ENCODE measurements around the gene CMSS1. TPM values are rescaled to one million over a fixed set of nuclear protein-coding genes. Genes with fewer than 3 reads are reported as not detected.

The CMSS1 gene
- total and polyA plus RNA-seq, 3 donors from 2014 or later, result 24.6 to 47.9 (median 24.9) TPM

DNA sequence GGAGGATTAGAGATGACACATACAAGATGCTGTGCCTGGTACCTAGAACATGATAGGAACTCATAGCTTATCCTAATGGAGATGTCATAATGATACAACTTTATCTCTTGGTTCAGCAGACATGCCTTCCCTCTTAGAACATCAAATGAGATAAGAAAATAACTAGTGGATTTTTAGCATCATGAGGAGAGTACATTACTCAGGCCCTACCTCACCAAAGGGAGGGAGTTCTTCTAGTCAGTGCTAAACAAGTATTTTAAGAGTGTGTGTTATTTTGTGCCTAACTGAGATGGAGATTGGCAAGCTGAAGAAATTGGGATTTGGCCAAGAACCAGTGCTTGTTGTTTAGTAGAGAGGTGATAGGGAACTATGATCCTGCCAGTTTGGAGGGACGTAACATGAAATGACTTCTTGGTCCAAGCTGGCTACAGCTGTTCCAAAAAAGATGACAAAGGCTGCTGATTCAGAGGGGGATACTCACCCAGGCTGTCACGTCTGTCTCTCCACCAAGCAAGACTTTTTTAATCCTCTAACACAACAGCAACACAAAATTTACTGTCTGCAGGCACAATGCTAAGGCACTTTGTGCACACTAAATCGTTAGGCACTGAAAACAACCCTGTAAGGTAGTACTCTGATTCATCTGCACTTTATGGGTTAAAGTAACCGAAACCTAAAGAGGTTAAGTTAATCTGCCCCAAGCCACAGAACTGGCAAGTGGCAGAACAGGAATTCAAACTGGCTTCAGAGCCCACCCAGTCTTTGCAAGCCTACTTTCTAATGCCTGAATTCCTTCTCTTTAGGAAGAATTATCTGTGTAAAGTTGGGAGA, 126.5 kb downstream of the CMSS1 start:
- intact Hi-C loops (cut with DNase I; ENCODE audit: low total_unique reads), result no loop called here
- no peaks in the 10 kb centered on the region for H3K36me3 ChIP-seq (ENCODE audit: low read depth, missing control alignments)
- H3K4me3 ChIP-seq, result no peak overlapping the region
- no peak for DNase-seq
- H3K27me3 ChIP-seq, result no peaks in the 10 kb centered on the region
- H3K9me3 ChIP-seq, result no peaks in the 10 kb centered on the region
- WGBS, 2 donors, result 68% methylated on average over 4 of the region's 4 CpGs
- TF ChIP-seq, protein P1, sequence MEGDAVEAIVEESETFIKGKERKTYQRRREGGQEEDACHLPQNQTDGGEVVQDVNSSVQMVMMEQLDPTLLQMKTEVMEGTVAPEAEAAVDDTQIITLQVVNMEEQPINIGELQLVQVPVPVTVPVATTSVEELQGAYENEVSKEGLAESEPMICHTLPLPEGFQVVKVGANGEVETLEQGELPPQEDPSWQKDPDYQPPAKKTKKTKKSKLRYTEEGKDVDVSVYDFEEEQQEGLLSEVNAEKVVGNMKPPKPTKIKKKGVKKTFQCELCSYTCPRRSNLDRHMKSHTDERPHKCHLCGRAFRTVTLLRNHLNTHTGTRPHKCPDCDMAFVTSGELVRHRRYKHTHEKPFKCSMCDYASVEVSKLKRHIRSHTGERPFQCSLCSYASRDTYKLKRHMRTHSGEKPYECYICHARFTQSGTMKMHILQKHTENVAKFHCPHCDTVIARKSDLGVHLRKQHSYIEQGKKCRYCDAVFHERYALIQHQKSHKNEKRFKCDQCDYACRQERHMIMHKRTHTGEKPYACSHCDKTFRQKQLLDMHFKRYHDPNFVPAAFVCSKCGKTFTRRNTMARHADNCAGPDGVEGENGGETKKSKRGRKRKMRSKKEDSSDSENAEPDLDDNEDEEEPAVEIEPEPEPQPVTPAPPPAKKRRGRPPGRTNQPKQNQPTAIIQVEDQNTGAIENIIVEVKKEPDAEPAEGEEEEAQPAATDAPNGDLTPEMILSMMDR (IDR thresholded peaks at IDR 0.05), result no peak
- no peak overlapping the region for H3K27ac ChIP-seq
- peaks cover 13% of the 10 kb centered on the region for H3K4me1 ChIP-seq

DNA sequence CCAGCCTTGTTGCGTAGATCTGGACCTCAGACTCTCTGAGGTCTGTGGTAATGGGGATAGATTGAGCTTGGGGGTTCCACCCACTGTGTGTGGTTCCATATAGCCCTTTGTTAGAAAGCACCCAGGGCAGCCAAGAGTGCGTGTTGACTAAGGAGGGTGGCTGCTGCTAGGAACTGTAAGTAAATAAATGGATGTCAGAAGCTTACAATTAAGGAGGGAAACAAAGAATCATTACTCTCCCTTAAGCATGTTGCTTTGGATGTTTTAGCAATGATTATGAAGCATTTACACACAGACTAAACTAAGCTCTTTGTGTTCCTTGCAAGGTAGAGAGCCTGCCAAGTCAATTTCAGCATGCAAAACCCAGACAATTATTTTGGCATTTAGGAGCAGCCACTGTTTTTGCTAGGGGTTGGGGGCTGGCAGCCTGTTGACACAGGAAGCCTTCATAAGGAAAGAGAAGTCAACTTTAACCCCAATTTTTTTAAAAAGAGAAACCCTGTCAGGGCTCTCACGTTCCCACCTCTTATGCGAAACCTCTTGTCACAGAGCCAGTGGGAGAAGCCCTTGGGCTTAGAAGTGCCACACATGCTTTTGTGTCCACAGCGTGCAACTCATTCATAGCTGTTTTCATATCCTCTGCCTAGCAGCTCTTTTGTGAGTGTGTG, 127.8 kb downstream of the CMSS1 start:
- H3K4me1 ChIP-seq, result peaks cover 13% of the 10 kb centered on the region
- DNase-seq, result no peak
- intact Hi-C loops (cut with DNase I; ENCODE audit: low total_unique reads), result no loop called here

DNA sequence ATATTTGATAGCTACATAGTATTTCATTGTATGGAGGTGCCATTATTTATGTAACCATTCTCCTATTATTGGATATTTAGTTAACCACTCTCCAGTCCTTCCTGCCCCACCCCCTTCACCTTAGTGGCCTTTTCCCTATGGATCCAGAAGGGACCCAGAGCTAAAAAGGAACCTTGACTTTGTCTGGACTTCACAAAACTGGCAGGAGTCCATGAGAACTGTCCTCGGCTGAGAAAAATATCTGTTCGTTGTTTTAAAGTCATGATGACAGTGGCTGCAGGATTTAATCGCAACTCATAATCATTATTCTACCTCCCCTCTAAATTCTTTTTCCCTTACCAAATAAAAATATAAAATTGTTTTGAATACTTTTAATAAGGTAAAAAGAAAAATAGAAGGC, 129.7 kb downstream of the CMSS1 start:
- Histone ChIP-seq H3K4me1 (peaks cover 13% of the 10 kb centered on the region), H3K9me3 (no peaks in the 10 kb centered on the region), H3K4me3 (no peak overlapping the region), H3K27ac (no peak overlapping the region), H3K27me3 (no peaks in the 10 kb centered on the region), H3K36me3 (ENCODE audit: low read depth, missing control alignments) (no peaks in the 10 kb centered on the region)
- no peak for DNase-seq
- intact Hi-C loops (cut with DNase I; ENCODE audit: low total_unique reads), result no loop called here
- WGBS, 2 donors, result 56 to 61% methylated on average over 3 of the region's 3 CpGs
- no peak for TF ChIP-seq POLR2A (IDR thresholded peaks at IDR 0.05)
- TF ChIP-seq, protein P1 (IDR thresholded peaks at IDR 0.05), result no peak

More for the DNA sequence above, 127.8 kb downstream of the CMSS1 start:
- TF ChIP-seq, protein P1 (IDR thresholded peaks at IDR 0.05), result no peak
- TF ChIP-seq POLR2A (IDR thresholded peaks at IDR 0.05), result no peak
- H3K36me3 ChIP-seq (ENCODE audit: low read depth, missing control alignments), result no peaks in the 10 kb centered on the region
- H3K9me3 ChIP-seq, result no peaks in the 10 kb centered on the region
- no peak overlapping the region for H3K4me3 ChIP-seq
- H3K27ac ChIP-seq, result no peak overlapping the region
- 41 to 51% methylated on average over 5 of the region's 5 CpGs for WGBS, 2 donors
- no peaks in the 10 kb centered on the region for H3K27me3 ChIP-seq

DNA sequence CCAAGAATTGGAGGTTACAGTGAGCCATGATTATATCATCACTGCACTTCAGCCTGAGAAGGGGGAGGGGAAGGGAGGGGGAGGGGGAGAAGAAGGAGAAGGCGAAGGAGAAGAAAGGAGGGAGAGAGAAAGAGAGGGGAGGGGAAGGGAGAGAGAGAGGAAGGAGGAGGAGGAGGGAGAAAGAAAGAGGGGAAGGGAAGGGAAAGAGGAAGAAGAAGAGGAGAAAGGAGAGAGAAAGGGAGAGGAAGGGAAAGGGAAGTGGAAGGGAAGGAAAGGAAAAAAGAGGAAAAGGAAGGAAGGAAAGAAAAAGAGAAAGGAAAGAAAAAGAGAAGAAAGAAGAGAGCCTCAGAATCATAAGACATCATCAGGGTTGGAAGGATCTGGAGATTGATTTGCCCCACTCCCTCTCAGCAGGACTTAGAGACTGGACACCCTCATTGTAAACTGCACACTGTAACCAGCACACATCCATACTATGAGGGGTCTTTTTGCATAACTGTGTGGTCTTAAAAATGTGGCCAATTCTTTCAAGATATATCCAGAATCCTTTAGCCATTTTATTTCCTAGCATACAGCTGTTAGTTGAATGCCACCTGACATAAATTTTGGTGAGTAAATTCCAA, 130.9 kb downstream of the CMSS1 start:
- WGBS, 2 donors, result 94 to 96% methylated on average over 1 of the region's 1 CpG
- H3K27ac ChIP-seq, result no peak overlapping the region
- DNase-seq, result no peak
- intact Hi-C loops (cut with DNase I; ENCODE audit: low total_unique reads), result no loop called here
- TF ChIP-seq POLR2A (IDR thresholded peaks at IDR 0.05), result no peak
- TF ChIP-seq, protein P1 (IDR thresholded peaks at IDR 0.05), result no peak
- no peak overlapping the region for H3K4me3 ChIP-seq
- H3K27me3 ChIP-seq, result no peaks in the 10 kb centered on the region
- H3K4me1 ChIP-seq, result peaks cover 13% of the 10 kb centered on the region
- no peaks in the 10 kb centered on the region for H3K9me3 ChIP-seq
- no peaks in the 10 kb centered on the region for H3K36me3 ChIP-seq (ENCODE audit: low read depth, missing control alignments)
